CD1c-positive myeloid dendritic cell (primary cell): Measurements from ENCODE around the gene PUS1.
"Not testable (repeated sequence)": the region's sequence is repeated elsewhere in the genome, so short reads cannot be mapped to it uniquely, and the experiment has no call there.

Experiments used
- DNase-seq: peaks from one replicate; pipeline ENCODE4 v3.0.0-alpha.2; 2016; ENCODE audit errors: extremely low spot score

PUS1 gene

GRCh38 chr12:131959641-131960589, 30.8 kb downstream of the PUS1 start:
- no peak for DNase-seq

GRCh38 chr12:131960590-131961325, 31.7 kb downstream of the PUS1 start:
- DNase-seq: not testable (repeated sequence)

- DNase-seq: not testable (repeated sequence)
Observed at GRCh38 chr12:131961328-131961727, 32.3 kb downstream of the PUS1 start.

GRCh38 chr12:131962069-131962468, 33.0 kb downstream of the PUS1 start:
- DNase-seq: no peak

GRCh38 chr12:131963381-131963780, 34.3 kb downstream of the PUS1 start:
- DNase-seq: no peak

GRCh38 chr12:131965073-131965472, 36.0 kb downstream of the PUS1 start:
- DNase-seq: no peak

GRCh38 chr12:131971226-131971625, 42.1 kb downstream of the PUS1 start:
- DNase-seq: no peak

- no peak for DNase-seq
Observed at GRCh38 chr12:131975228-131975627, 46.2 kb downstream of the PUS1 start.

GRCh38 chr12:131979606-131980005, 50.5 kb downstream of the PUS1 start:
- no peak for DNase-seq

GRCh38 chr12:131980263-131980662, 51.2 kb downstream of the PUS1 start:
- no peak for DNase-seq

GRCh38 chr12:131981388-131981787, 52.3 kb downstream of the PUS1 start:
- DNase-seq: no peak

GRCh38 chr12:131982041-131982440, 53.0 kb downstream of the PUS1 start:
- no peak for DNase-seq

GRCh38 chr12:131983026-131983425, 54.0 kb downstream of the PUS1 start:
- no peak for DNase-seq

- no peak for DNase-seq
Observed at GRCh38 chr12:131983554-131983953, 54.5 kb downstream of the PUS1 start.

GRCh38 chr12:131984334-131984733, 55.3 kb downstream of the PUS1 start:
- DNase-seq: peak; percentile 15

- DNase-seq: peak; percentile 78
Observed at GRCh38 chr12:131985510-131985875, 56.4 kb downstream of the PUS1 start.

GRCh38 chr12:131986361-131986760, 57.3 kb downstream of the PUS1 start:
- no peak for DNase-seq

GRCh38 chr12:131986910-131987309, 57.8 kb downstream of the PUS1 start:
- no peak for DNase-seq

- no peak for DNase-seq
Observed at GRCh38 chr12:131987552-131987951, 58.5 kb downstream of the PUS1 start.

GRCh38 chr12:131988054-131988796, 59.1 kb downstream of the PUS1 start:
- DNase-seq: no peak

- DNase-seq: no peak
Observed at GRCh38 chr12:131989021-131989420, 59.9 kb downstream of the PUS1 start.
